Thyroid gland (tissue), 4 donors: ENCODE data around the gene ERFL.

Source experiments
- CTCF ChIP-seq, 6 experiments: fragments of 200-600 bp in 3 of 6; fragments of 450-650 bp in 3 of 6; sonication (generic) in 3 of 6; IDR thresholded peaks; one replicate each; pipeline ENCODE4 v1.5.1; 2016 to 2019; ENCODE audit warnings: antibody characterized with exemption in 6 of 6, mild to moderate bottlenecking in 2 of 6, inconsistent platforms in 1 of 6, moderate library complexity in 1 of 6
- POLR2A ChIP-seq, 2 donors: fragments of 450-650 bp; IDR thresholded peaks; one replicate each; pipeline ENCODE4 v1.6.1; 2017; ENCODE audit warnings: antibody characterized with exemption in 2 of 2, mild to moderate bottlenecking in 2 of 2, moderate library complexity in 1 of 2

GRCh38 chr19:41928754-41929535 lies 696 bp upstream of the ERFL start:
- TF ChIP-seq CTCF (IDR thresholded peaks at IDR 0.05) = no peak
- TF ChIP-seq POLR2A (IDR thresholded peaks at IDR 0.05) = no peak
